Ectodermal cell (in vitro differentiated cells): ENCODE data around the gene PPP2R3C.
"Not testable (repeated sequence)": the region's sequence is repeated elsewhere in the genome, so short reads cannot be mapped to it uniquely, and the experiment has no call there.

Experiments
- H3K27ac ChIP-seq: 2 replicates; pipeline ENCODE4 v1.7.0; 2013; ENCODE audit warnings: mild to moderate bottlenecking, low read depth, low read length; ENCODE audit not compliant: insufficient read depth, poor library complexity, severe bottlenecking
- H3K27me3 ChIP-seq: 2 replicates; pipeline ENCODE4 v1.7.0; 2013; ENCODE audit warnings: mild to moderate bottlenecking, low read length; ENCODE audit not compliant: insufficient read depth, control insufficient read depth, poor library complexity, severe bottlenecking
- H3K36me3 ChIP-seq: one replicate; pipeline ENCODE4 v1.7.0; 2013; ENCODE audit warnings: low read length; ENCODE audit not compliant: control insufficient read depth, insufficient read depth
- H3K4me1 ChIP-seq: one replicate; pipeline ENCODE4 v1.7.0; 2013; ENCODE audit warnings: low read length; ENCODE audit not compliant: control insufficient read depth, insufficient read depth
- H3K4me3 ChIP-seq: 2 replicates; pipeline ENCODE4 v1.7.0; 2013; ENCODE audit warnings: low read depth, low read length, control low read depth; ENCODE audit not compliant: insufficient read depth
- H3K9me3 ChIP-seq: 2 replicates; pipeline ENCODE4 v1.7.0; 2013; ENCODE audit warnings: mild to moderate bottlenecking, low read length, moderate library complexity; ENCODE audit not compliant: control insufficient read depth
- WGBS, 2 experiments: methylation state at CpG; one replicate each; pipeline ENCODE4 v1.1.7; 2013; ENCODE audit warnings: missing lambda C conversion rate in 2 of 2; 5-methylcytosine and 5-hydroxymethylcytosine counted together

Gene PPP2R3C

DNA sequence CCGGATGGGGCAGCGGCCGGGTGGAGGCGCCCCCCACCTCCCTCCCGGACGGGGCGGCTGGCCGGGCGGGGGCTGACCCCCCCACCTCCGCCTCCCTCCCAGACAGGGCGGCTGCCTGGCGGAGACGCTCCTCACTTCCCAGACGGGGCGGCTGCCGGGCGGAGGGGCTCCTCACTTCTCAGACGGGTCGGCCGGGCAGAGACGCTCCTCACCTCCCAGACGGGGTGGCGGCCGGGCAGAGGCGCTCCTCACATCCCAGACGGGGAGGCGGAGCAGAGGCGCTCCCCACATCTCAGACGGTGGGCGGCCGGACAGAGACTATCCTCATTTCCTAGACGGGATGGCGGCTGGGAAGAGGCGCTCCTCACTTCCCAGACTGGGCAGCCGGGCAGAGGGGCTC is 30.7 kb upstream of the PPP2R3C start:
- H3K27me3 ChIP-seq, H3K9me3 ChIP-seq, H3K4me3 ChIP-seq, H3K27ac ChIP-seq, H3K4me1 ChIP-seq, H3K36me3 ChIP-seq: not testable (repeated sequence)
- 96 to 97% methylated on average over 34 to 35 of the region's 35 CpGs for WGBS, 2 experiments

GRCh38 chr14:35149239-35149638 is 27.4 kb upstream of the PPP2R3C start:
- WGBS, 2 experiments = 91 to 96% methylated on average over 3 to 4 of the region's 4 CpGs
- H3K4me3 ChIP-seq = no peak overlapping the region
- no peaks in the 10 kb centered on the region for H3K4me1 ChIP-seq
- H3K27me3 ChIP-seq = no peaks in the 10 kb centered on the region
- no peaks in the 10 kb centered on the region for H3K9me3 ChIP-seq
- H3K36me3 ChIP-seq = peaks cover 2% of the 10 kb centered on the region
- H3K27ac ChIP-seq = no peak overlapping the region

GRCh38 chr14:35147711-35148110 is 25.9 kb upstream of the PPP2R3C start:
- no peaks in the 10 kb centered on the region for H3K4me1 ChIP-seq
- 93 to 94% methylated on average over 1 to 3 of the region's 3 CpGs for WGBS, 2 experiments
- H3K27me3 ChIP-seq = no peaks in the 10 kb centered on the region

GRCh38 chr14:35147186-35147585 is 25.4 kb upstream of the PPP2R3C start:
- 89 to 91% methylated on average over 2 of the region's 2 CpGs for WGBS, 2 experiments
- H3K9me3 ChIP-seq = no peaks in the 10 kb centered on the region
- no peak overlapping the region for H3K4me3 ChIP-seq
- H3K4me1 ChIP-seq = no peaks in the 10 kb centered on the region
- H3K27ac ChIP-seq = no peak overlapping the region
- H3K36me3 ChIP-seq = peaks cover 2% of the 10 kb centered on the region
- H3K27me3 ChIP-seq = no peaks in the 10 kb centered on the region

More at GRCh38 chr14:35147711-35148110, 25.9 kb upstream of the PPP2R3C start:
- H3K4me3 ChIP-seq = no peak overlapping the region
- no peak overlapping the region for H3K27ac ChIP-seq
- peaks cover 2% of the 10 kb centered on the region for H3K36me3 ChIP-seq
- H3K9me3 ChIP-seq = no peaks in the 10 kb centered on the region

- H3K27me3 ChIP-seq = no peaks in the 10 kb centered on the region
- H3K36me3 ChIP-seq = peaks cover 2% of the 10 kb centered on the region
- 92 to 97% methylated on average over 5 of the region's 5 CpGs for WGBS, 2 experiments
These were observed 24.9 kb upstream of the PPP2R3C start for GRCh38 chr14:35146711-35147149.

DNA sequence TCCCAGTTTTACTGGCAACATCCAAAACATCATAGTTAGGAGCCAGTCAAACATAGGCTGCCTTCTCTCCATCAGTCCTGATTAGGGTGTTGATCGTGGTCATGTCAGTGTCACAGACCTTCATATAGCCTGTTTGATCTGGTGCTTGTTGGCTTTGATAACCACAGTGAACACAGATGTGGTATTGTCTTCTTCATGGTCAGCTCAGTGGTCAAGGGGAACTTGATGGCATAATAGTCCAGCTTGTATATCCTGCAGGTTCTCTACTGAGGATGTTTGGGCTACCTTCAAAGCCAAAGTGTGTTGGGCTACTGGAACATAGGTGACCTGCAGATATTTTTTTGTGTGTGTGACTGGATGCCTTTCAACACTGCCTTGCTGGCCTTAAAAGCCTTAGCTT is 22.2 kb upstream of the PPP2R3C start:
- no peaks in the 10 kb centered on the region for H3K4me1 ChIP-seq
- no peaks in the 10 kb centered on the region for H3K9me3 ChIP-seq
- peaks cover 2% of the 10 kb centered on the region for H3K36me3 ChIP-seq
- H3K4me3 ChIP-seq = no peak overlapping the region
- no peak overlapping the region for H3K27ac ChIP-seq
- H3K27me3 ChIP-seq = no peaks in the 10 kb centered on the region
- WGBS, 2 experiments = 98 to 100% methylated on average over 1 of the region's 1 CpG

More at GRCh38 chr14:35146711-35147149, 24.9 kb upstream of the PPP2R3C start:
- Histone ChIP-seq H3K9me3 (no peaks in the 10 kb centered on the region), H3K27ac (no peak overlapping the region), H3K4me3 (no peak overlapping the region), H3K4me1 (no peaks in the 10 kb centered on the region)

GRCh38 chr14:35140718-35141581 is 19.2 kb upstream of the PPP2R3C start:
- 85 to 100% methylated on average over 1 to 2 of the region's 2 CpGs for WGBS, 2 experiments
- no peak overlapping the region for H3K27ac ChIP-seq
- no peak overlapping the region for H3K4me3 ChIP-seq

GRCh38 chr14:35138585-35138984 is 16.8 kb upstream of the PPP2R3C start:
- Histone ChIP-seq H3K27me3 (no peaks in the 10 kb centered on the region), H3K4me3 (no peak overlapping the region), H3K27ac (no peak overlapping the region), H3K4me1 (no peaks in the 10 kb centered on the region), H3K36me3 (no peaks in the 10 kb centered on the region), H3K9me3 (no peaks in the 10 kb centered on the region)
- WGBS, 2 experiments = 92 to 96% methylated on average over 5 of the region's 5 CpGs

More at GRCh38 chr14:35140718-35141581, 19.2 kb upstream of the PPP2R3C start:
- Histone ChIP-seq H3K4me1 (no peaks in the 10 kb centered on the region), H3K27me3 (no peaks in the 10 kb centered on the region), H3K36me3 (peaks cover 2% of the 10 kb centered on the region), H3K9me3 (no peaks in the 10 kb centered on the region)

DNA sequence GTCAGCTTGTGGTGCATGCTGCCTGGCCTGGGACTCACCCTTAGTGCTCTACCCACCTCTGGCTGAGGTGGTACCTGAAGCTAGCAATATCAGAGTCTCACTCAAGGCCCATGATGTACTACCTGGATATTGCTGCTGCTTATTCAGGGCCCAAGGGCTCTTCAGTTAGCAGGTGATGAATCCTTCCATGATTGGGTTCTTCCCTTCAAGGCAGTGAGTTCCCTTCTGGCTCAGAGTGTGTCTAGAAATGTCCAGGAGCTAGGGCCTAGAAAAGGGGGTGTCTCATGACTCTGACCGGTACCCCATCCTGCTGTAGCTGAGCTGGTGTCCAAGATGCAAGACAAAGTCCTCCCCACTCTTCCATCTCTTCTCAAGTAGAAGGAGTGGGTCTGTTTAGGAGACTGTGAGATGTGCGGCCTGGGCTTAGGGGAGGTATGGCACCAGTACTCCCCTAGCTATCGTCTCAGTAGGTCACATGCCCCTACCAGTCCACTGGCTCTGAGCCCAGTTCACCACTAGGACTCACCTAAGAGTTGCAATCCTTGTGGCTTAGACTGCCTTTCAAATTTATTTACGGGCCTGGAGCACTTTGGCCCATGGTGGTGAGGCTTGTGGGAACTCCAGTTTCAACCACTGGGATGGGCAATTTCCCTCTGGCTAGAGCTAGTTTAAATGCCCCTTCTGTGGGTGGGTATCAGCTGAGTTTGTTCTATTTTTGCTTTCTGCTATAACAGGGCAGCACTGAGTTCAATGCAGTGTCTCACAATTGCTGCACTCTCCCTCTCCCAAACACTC is 12.7 kb upstream of the PPP2R3C start:
- H3K9me3 ChIP-seq = no peaks in the 10 kb centered on the region
- no peak overlapping the region for H3K27ac ChIP-seq
- no peaks in the 10 kb centered on the region for H3K36me3 ChIP-seq
- H3K4me3 ChIP-seq = no peak overlapping the region
- no peaks in the 10 kb centered on the region for H3K27me3 ChIP-seq
- WGBS, 2 experiments = 91 to 95% methylated on average over 4 of the region's 4 CpGs
- H3K4me1 ChIP-seq = no peaks in the 10 kb centered on the region
